Measurements from ENCODE around the gene MAP3K14.

The MAP3K14 gene

DNA sequence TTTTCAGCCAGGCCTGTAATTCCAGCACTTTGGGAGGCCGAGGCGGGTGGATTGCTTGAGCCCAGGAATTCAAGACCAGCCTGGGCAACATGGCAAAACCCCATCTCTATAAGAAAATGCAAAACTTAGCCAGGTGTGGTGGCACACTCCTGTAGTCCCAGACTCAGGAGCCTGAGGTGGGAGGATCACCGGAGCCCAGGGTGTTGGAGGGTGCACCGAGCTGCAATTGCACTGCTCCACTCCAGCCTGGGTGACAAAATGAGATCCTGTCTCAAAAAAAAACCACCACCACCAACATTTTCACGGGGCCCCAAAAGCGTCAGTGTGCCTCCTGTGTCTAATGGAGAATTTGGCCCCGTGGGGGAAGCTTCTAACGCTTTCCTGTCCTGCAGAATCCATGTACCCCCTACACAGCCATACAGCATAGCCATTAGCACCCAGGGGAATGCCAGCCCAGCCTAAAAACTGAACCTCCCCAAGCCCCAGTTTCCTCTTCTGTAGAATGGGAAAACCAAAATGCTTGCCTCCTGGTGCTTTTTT, 22.2 kb upstream of the MAP3K14 start:
- DNase-seq (ENCODE audit: low read depth in 2 of 2) = no peak

DNA sequence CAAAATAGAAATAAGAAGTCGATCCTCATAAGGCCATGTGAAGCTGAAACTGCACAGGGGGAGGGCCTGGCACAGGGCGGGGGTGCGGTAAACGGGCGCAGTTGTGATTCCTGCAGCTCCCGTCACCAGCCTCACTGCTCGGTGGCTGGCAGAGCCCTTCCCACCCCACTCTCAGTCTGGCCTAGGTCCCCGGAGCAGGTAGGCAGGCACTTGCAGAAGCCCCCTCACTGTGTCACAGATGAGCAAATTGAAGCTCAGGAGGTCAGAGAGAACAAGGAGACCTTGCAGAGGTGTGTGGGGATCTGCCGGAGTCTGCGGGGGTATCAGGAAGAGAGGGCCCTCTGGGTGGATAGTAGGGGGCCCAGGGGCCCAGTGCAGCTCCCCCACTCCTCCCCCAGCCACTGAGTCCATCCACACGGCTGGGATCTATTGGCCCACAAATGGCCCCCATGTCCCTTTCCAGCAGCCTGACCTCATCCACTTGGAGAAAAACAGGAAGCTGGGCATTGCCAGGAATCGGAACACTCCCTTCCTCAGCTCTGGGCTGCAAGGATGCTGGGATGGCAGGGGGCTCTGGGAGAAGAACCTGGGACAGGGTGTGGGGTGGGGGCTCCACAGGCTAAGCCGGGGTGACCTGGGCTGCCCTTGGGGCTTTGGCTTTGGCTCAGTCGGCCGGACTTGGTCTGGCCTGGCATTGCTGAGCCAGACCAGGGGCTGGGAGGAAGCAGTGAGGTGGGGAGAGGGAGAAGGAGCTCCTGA, 21.4 kb upstream of the MAP3K14 start:
- DNase-seq (ENCODE audit: low read depth in 2 of 2) = no peak

DNA sequence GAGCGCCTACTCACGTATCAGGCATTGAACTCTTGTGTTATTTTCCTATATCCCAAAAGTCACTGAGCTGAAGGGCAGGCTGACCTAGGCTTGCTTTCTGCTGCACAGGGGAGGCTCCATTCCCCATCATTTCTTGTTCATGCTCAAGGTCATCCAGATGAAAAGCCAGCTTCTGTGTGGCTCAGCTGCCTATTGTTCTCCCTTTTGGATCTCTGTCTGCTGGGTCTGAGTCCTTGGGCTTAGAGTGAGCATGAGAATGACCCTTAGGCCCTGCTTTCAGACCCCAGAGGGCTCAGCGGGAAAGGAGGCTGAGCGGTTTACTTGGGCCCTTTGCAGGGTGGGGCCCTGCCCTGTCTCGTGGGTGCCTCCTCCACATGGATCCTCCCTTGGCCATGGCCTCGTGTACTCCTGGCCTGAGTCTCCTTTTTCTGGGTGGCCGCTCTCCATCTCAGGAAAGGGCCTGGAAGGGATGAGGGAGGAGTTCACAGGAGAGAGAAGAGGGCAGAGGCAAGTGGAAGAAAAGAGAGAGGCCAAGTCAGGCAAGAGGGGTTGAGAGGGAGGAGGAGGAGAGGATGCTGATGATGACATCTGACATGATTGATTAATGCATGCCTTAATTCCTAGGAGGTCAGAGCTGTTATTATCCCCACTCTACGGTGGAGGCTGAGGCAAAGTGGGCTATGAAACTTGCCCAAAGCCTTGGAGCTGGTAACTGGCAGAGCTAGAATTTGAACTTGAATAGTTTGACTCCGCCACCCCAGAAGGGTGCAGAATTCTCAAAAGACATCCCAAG, 19.8 kb upstream of the MAP3K14 start:
- DNase-seq (ENCODE audit: low read depth in 2 of 2) = no peak

DNA sequence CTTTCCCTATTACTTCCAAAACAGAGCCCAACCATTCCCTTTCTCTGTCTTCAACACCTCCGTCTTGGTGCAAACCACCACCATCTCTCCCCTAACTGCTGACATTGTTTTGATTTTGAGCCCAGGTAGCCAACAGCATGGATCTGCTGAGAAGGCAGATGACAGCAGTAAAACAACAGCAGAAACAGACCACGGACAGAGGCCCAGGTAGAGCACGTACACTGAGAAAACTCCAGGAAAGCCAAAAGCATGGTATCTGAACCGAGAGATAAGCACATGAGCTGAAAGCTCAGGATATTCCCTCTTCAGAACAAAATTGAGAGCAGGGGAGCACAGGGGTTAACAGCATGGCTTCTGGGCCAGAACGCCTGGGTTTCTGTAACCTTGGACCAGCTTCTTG, 18.9 kb upstream of the MAP3K14 start:
- DNase-seq (ENCODE audit: low read depth in 2 of 2) = no peak

DNA sequence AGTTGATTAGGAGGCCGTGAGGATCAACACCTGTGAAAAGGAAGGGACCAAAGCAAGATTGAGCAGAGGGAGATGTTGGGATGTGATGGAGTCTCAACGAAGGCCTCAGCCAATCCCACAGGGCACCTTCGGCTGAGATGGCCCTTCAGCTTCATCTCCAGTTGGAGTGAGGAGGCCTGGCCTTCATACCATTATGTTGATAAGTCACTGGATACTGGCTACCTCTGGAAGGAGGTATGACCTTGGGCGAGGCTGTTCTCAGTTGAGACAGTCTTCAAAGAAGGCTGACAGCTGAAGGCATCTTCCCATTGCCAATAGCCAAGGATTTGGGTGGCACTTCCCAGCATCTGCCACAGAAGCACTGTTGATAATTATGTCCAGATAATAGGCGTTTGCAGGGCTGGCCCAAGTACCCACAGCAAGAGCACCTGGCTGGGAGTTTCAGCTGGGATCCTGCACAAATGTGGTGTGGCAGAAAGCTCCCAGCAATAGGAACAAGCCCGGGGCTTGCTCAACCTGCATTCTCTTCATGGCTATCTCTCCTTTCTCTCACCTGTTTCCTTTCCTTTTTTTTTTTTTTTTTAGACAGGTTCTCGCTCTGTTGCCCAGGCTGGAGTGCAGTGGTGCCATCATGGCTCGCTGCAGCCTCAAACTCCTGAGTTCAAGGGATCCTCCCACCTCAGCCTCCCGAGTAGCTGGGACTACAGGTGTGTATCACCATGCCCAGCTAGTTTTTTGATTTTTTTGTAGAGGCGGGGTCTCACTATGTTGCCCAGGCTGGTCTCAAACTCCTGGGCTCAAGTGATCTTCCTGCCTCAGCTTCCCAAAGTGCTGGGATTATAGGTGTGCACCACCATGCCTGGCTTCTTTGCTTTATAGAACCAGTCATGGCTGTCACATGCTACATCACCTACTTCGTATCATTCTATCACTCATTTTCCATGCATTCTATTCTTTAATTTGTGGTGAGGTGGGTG, 18.2 kb upstream of the MAP3K14 start:
- no peak for DNase-seq (ENCODE audit: low read depth in 2 of 2)

DNA sequence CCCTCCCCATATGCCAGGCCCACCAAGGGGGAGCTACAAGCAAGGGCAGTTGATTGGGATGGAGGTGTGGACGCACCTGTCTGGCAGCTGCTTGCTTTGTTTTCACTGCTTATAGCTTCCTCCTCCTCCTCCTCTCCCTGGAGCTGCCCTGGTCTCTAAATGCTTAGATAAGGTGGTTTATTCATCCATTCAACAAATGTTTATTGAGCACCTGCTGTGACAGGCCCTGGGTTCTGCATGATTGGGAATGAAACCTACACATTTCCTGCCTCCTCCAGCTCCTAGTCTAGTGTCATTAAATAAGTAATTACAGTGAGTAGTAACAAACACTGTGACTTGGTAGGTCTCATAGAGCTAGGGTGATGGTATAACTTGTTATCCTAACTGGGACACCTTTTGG, 17.4 kb upstream of the MAP3K14 start:
- DNase-seq (ENCODE audit: low read depth in 2 of 2) = no peak

DNA sequence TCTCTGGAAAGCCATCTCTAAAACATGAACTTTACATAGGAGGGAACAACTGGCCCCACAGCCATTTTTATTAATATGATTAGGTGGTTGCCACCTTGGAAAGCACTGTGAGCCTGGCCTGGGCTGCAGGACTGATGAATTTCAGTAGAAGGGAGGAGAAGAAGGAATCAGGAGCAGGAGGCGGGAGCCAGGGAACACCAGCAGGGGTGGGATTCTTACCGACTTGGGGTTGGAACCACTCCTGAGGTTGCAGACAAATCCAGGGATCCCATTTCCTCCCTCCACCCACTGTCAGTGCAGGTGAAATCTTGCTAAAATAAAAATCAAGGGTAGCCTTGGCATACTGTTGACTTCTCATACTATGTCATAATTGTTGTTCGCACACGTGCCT, 16.9 kb upstream of the MAP3K14 start:
- DNase-seq (ENCODE audit: low read depth in 2 of 2) = no peak

DNA sequence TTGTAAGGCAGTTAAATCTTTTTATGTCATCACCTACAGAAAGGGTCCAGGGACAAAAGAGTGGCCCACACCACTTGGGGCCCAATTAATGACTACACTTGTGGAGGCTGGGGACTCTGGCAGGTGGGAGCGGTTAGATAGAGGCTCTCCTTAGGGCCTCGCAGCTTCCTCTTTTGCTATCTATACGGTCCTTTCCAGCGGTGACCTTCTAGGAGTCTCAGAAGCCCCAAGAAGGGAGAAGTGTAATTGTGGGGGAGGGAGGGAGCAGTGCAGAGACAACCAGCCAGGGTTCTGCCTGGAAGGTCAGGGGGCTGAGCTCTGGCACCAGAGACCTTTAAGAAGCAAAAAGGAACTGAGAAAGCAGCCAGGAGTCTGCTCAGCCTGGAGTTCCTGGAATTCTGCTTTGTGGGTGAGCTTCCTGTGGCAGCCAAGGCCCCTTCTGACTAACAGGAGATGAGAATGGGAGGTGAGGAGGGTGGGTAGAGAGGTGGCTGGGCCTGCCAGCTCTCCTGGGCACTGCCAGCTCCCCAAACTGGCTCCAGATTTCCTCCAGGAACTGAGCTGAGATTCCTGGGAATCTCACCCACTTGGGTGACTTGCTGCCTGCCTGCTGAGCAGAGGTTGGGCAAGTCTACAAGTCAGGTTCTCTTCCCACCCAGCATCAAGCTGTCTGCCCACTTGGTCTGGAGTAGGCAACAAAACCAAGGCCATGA, 16.3 kb upstream of the MAP3K14 start:
- DNase-seq (ENCODE audit: low read depth in 2 of 2) = no peak

DNA sequence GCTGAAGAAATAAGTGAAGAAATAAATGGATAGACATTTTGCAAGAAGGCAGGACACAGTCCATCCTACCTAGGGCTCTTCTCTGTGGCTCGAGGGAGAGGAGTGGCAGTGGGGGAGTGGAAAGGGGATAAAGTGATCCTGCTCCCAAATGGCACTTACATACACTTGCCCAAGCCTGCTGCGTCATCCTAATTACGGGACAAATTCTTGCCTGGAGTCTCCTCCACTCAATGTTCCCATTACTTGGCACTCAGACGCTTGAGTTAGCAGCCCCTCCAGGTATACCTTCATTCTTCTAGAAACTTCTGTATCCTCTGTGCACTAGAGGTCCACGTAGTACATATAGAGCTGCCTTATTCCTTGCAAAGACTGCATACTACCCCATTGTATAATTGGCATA, 15.7 kb upstream of the MAP3K14 start:
- no peak for DNase-seq (ENCODE audit: low read depth in 2 of 2)

DNA sequence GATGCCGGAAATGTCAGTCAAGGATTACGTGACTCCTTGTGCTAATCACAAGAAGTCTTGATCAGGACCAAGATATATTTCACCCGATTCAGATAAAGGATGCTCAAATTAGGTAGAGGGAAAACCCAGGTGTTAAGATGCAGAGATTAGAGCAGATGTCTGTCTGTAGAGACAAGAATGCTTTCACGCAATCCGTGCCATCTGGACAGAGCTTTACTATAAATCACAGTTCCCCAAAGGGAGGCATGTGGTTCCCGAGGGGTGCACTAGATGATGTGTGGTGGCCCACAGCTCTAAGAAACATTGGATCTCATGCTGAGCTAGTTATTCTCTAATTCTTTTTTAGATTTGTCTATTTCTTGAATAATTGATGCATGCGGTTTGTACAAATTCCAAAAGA, 9.8 kb upstream of the MAP3K14 start:
- DNase-seq (ENCODE audit: low read depth in 2 of 2) = no peak

DNA sequence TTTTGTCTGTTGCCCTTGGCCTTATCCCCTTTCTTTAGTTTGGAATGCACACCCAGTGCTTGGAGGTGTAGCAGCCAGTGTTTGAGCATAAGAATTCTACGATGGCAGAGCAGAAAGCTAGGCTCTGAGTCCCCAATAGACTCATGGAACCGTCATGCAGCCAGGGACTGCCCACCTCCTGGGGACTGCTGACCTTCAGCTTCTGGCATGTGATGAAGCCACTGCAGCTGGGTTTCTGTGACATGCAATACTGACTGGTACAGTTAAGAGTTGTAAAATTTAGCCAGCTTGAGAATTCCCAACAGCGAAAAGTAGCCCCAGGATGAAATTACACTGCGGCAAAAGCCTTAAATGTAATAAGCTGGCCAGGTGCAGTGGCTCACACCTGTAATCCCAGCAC, 9.0 kb upstream of the MAP3K14 start:
- DNase-seq (ENCODE audit: low read depth in 2 of 2) = no peak

DNA sequence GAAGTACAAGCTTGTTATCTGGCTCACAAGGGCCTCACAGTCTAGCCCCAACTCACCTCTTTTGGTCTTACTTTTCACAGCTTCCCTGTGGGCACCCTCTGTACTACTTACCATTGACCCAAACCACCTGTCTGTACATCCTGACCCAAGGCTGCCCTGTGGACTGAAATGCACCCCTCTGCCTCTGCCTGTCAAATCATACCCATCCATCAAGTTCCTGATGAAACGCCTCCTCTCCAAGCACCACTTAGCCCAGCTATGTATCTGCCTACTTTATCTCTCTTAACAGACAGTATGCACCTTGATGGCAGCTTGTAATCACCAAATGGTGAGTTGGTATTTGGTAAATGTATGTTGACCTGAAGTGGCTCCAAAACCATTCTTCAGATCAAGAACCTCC, 7.5 kb upstream of the MAP3K14 start:
- DNase-seq (ENCODE audit: low read depth in 2 of 2) = no peak

DNA sequence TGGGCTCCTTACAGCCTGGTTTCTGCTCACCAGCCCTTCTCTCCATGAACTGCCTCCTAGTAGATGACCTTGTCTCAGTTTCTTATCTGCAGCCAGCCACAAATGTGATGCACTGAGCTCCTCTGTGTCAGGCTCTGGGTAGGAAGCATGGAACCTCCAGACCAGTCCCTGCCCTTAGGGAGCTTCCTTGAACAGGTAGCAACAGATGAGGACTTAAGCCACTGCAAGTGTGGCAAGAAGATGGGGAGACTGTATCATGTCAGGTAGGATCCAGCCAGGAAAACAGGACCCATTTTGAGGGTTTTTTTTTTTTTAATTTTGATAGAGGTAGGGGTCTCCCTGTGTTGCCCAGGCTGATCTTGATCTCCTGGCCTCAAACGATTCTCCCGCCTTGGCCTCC, 5.3 kb upstream of the MAP3K14 start:
- DNase-seq (ENCODE audit: low read depth in 2 of 2) = no peak

DNA sequence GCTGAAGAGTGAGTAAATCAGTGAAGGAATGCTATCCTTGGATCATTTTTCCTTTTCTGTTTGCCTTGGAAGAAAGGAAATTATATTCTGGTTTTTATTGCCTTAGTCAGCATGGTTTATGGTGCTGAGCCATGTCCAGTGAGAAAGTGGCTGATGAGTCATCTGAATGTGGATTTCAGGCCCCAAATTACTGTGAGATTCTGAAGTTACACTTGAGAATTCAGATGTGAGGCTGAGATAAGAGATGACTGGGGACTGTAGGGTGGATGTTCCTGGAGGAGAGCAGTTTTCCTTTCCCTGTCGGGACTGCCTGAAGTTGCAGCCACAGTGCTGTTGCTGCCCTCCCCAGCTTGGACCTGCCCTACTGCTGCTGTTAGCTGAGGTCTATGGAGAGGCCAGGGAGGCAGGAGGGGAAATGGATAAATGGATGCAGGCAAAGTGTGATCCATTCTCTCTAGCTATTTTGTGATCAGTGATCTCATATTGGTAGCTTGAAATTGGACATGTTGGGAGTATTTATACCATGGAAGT, 4.2 kb upstream of the MAP3K14 start:
- DNase-seq (ENCODE audit: low read depth in 2 of 2) = no peak

DNA sequence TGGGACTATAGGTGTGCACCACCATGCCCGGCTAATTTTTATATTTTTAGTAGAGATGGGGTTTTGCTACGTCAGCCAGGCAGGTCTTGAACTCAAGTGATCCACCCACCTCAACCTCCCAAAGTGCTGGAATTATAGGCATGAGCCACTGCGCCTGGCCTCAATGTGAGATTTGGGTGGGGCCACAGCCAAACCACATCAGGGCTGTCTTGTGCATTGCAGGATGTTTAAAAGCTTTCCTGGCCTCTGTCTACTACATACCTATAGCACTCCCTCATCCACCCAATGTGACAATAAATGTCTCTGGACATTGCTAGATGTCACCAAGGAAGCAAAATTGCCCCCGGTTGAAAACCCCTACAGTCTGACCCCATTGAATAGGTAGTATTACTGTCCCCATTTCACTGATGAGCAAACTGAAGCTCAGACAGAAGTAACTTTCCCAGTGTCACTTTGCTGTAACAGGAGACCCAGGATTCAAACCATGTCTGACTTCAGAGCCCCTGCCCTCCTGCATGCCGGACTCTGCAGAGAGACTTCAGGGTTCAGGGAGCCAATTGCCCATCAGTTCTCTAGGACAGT, 3.6 kb upstream of the MAP3K14 start:
- no peak for DNase-seq (ENCODE audit: low read depth in 2 of 2)

DNA sequence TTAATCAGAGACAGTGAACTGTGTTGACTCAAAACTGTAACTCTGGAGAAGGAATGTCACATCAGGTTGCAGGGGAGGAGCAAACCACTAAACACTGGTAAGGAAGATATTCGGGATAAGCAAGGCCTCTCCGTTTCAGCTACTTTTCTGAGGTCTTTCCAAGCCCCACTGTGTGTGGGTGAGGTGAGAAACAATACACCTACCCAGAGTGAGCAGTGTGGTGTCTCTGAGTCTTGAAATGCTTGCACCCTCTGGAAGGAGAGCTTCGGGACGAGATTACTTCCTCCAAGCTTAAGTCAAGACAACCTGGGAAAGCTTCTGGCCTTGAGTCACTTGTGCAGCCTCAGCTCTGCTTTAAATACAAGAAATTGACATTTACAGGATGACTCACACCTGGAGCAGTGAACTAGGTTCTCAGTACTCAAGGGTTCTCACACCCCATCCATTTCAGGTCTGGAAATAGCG, 2.5 kb upstream of the MAP3K14 start:
- DNase-seq (ENCODE audit: low read depth in 2 of 2) = no peak

DNA sequence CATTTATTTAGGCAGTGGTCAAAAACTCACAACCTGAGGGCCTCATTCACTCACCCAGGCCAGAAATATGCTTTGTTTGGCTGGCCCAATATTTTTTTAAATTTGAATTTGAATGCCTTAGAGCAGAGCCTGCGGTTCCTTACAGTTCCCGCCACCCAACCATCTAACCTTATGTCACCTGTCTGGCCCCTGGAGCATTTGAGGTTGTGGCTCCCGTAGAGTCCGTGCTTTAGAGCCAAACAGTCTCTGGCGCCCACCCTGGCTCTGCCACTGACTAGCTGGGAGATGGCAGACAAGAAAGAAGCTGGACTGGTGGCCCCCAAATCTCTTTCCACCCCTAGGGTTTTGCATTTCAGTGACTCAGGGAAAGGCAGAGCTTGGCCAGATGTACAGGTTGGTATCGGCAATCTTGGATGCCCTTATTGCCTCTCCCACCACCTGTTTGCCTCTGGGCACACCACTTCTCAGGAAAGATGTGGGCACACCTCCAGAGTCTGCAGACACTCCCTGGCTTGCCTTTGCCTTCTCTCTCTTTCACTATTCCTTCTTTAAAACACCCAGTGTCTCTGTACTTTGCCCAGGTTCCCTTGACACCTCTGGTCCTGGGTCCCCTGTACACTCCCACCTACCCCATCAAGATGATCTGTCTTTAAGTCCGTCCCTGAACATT, 1.9 kb upstream of the MAP3K14 start:
- no peak for DNase-seq (ENCODE audit: low read depth in 2 of 2)

DNA sequence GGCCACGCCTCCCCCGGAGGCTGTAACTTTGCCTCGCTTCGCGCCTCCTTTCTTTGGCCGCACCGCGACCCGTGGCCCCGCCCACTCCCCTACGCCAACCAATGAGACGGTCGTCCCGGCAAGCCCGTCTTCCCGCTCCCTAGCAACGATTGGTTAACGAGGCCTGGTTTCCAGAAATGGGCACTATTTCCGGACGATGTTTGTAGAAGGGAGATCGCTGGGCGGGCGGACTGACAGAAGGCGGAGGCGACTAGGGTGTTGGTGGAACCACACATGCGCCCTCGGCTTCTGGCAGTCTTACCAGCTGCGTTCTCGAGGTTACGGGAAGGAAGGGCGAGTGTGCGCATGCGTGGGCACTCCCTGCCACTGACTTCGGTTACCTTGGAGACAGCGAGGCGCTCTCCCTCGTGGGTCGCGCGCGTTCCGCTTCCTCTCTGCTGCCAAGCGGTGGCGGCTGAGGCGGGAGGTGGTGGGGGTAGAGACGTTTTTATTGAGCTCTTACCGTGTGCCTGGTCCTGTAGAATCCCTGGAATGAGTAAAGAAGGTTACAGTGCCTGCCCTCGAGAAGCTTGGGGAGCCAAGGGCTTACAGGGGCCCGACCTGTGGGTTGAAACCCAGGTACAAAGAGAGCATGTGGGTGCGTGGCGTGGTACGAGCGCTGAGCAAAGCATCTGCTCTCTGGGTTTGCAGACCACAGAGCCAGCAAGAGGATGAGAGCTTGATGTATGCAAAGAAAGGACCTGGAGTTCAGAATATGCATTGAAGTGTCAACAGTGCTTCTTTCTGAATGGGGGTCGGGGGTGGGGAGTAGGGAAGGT, 500 bp upstream of the MAP3K14 start:
- peak; percentile 100 for DNase-seq (ENCODE audit: low read depth in 2 of 2)

Measured in stimulated activated CD4-positive, alpha-beta T cell treated with anti-CD3 and anti-CD28 coated beads, Interleukin-15, amount 100 ng/mL, for 48 hours (primary cell).